NCI-H146 (cell line): ENCODE results near the gene GATA5.

Source experiments
- DNase-seq: peaks from one replicate; lab custom pipeline; 2025; lab: John Stamatoyannopoulos, UW

Gene GATA5

DNA sequence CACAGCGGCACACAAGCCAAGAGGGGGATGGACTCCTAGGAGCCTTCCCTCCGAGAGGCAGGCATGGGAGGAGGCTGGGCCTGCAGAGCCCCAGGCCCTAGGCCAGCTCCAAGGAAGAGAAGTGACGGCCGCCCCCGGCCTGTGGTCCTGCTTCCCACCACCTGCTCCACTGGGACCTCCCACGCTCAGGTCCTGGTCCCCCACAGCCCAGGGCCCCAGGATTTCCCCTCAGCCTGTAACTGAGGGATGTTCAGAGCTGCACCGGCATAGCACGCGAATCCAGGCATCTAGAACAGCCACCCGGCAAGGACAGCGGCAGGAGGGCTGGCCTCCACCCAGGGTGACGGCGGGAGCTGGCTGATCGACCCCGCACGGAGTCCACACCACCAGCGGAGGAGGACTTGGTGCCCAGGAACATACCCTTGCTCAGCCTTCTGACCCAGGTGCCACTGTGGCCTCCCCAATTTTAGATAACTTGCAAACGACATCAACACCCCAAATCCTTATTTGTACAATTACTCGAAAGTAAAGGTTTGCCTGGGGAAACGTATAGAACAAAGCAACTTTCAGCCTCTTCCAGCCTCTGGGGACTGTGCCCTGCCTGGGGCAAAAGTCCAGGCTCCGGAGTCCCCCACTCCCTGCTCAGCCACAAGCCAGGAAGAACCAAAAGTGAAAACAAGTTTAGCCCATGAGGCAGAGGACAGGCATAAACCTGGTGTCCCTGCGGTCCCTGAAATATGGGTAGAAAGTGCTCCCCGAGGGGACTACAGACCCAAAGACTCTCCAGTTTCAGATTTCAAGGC lies 3.5 kb downstream of the GATA5 start:
- no peak for DNase-seq

DNA sequence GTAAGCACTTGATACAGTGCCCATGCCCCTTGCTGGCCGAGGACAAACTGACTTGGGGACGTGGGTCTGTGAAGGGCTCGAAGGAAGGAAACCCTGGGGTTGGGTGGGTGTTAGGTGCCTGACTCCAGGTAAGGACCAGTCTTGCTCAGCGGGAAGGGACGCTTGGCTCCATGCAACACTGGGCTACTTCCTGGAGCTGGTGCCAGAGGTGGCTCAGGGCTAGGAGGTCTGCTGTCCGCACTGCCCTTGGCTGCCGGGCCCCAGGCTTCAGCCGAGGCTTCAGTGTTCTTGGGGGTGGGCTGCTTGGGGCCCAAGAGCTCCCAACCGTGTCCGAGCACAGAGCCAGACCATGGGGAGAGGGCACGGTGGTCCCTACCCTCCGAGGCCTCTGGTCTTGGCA lies 5.3 kb downstream of the GATA5 start:
- no peak for DNase-seq

DNA sequence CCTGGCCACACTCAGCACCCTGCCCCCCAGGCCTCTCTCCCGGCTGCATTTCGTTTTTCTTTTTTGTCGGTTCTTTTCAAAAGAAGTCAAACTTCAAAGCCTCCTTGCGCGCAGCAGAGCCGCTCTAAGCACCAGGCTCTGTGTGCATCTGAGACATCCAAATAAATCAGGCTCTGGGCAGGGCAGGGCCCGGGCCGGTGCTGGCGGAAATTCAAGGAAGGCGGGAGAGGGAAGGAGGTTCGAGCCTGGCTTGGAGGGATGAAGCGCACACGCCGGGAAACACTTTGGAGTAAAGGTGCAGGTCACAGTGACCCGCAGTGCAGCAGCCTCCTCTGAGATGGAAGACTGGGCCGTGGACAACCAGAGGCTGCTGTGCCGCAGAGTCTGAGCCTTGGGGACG lies 5.8 kb downstream of the GATA5 start:
- no peak for DNase-seq

DNA sequence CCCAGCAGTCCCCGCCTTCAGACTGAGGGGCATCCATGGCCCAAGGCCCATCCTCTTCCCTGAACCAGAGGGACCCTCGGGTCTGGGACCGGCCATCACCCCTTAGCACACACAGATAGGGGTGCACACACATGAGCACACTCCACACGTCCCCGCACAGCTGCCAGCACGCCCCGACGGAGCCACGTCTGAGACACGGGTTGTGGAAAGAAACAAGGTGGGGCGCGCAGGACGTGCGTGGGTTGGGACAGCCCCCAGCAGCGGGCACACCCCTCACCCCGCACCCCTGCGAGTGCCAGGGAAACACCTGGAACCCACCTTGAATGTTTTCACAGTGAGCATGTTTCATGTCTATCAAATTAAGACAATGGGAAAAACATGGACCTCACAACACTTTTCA lies 6.4 kb downstream of the GATA5 start:
- no peak for DNase-seq

DNA sequence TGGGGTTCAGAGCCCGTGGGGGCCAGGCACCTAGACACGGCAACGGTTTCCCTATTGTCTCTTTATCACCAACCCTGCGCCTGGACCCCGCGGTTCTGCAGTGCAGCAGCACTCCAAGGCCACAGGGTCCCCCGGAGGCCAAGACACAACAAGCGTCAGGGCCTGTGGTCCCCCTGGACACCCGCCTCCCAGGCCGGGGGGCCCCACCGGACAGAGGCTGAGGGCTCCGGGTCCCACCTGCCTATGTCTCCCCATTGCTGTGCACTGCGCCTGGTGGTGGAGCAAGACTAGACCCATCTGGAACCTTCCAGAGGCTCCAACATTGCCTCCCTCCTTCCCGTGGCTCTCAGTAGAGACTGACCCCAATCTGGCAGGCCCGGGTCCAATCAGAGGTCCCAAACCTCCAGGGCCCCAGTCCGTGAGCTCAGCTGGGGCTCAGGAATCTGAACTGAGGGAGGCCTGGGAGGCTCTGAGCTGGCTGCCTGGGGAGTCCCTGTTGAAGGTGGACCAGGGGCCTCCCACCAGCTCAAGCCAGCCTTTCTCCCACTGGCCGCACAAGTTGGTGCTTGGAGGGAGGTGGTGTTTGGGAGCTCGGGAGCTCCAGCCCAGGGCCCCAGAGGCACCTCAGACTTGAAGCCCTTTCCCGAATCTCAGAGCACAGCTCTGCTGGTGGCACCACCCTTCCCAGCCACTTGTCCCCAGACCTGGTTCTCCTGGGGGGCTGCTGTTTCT lies 8.8 kb downstream of the GATA5 start:
- no peak for DNase-seq

DNA sequence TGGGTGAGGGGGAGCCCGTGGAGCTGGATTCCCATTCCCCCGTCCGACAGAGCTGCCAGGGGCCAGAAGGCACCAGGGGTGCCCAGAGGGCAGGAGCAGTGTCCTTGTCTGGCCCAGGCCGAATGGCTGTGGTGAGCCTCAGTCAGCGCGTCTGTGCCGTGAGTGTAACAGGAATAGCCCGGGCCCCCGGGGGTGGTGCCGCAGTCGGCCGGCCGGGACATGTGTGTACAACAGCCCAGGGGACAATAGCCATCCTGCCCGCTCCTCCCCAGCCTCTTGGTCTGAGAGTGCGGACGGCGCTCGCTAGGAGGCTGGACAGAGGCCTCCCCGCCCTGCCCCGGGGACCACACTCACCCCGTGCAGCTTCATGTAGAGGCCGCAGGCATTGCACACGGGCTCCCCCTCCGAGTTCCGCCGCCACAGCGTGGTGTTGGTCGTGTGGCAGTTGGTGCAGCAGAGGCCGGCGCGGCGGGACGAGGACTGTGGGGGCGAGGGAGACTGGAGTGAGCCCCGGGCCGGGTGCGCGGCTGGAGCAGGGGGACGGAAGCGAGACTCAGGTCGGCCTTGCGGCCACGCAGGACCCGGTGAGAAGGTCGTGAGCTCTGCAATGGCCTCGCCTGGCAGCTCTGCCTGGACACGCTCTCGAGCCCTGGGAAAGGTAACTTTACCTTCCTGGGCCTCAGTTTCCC lies 9.6 kb downstream of the GATA5 start:
- DNase-seq: no peak

DNA sequence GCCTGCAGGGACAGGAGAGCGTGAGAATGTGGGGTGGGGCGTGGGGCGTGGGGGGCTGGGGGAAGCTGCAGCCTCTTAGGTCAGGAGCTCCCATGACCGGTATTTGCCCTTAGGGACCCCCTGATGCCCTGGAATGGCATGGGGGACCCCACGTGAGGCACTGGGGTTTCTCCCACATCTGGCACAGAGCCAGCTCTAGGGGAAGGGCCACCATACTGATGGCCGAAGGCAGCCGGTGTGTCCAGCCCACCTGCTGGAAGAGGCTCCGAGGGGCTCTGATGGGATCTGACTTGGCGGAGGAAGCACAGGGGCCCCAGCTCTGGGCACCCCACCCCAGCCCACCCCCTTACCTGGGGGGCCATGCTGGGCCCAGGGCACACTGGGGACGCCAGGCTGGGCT lies 10.8 kb downstream of the GATA5 start:
- no peak for DNase-seq

DNA sequence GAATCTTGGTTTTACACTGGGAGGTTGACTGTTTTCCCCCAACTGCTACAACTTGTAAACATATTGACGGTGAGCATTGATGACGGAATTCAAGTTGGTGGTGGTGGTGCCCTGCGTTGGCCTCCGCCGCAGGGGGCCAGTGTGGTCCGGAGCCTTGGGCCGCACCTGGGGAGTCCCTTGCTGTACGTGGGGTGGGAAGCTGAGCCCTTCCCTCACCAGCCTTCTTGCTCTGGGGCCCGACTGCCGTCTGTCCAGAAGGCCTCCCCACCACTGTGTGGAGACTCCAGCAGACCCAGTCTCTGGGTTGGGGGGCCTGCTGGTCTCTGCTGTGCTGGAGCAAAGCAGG lies 11.4 kb downstream of the GATA5 start:
- DNase-seq: no peak

DNA sequence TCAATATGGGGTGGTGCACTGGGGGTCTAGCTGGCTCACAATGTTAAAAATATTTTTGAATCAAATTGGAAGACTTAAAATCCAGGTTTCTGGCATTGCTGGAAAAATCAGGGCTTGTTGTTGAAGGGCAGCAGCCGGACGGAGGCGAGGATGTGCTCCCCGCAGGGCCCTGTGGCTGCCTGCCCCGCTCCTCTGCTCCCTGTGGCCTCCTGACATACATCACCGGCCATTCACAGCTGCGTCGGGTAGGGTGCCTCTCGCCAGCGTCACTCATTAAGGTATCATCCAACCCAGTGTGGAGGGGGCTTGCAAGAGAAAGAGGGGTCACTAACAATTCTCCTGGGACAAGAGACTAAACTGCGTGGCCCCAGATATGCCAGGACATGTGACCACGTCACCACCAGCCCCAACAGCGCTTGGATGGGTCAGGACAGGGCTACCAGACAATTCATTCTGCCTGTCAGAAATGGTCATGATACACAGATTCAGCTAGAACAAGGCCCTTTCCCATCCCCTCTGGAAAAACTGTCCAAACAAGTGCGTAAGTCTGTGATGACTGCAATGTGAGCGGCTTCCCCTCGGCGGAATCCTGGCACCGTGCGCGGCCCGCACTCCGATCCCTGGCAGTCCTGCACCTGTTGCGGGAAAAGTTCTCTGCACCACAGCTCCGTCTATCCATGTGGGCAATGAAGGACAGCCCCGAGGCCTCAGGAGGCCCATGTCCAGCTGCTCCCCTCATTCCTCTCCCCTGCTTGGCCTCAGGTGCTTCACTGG lies 12.0 kb downstream of the GATA5 start:
- DNase-seq: no peak

DNA sequence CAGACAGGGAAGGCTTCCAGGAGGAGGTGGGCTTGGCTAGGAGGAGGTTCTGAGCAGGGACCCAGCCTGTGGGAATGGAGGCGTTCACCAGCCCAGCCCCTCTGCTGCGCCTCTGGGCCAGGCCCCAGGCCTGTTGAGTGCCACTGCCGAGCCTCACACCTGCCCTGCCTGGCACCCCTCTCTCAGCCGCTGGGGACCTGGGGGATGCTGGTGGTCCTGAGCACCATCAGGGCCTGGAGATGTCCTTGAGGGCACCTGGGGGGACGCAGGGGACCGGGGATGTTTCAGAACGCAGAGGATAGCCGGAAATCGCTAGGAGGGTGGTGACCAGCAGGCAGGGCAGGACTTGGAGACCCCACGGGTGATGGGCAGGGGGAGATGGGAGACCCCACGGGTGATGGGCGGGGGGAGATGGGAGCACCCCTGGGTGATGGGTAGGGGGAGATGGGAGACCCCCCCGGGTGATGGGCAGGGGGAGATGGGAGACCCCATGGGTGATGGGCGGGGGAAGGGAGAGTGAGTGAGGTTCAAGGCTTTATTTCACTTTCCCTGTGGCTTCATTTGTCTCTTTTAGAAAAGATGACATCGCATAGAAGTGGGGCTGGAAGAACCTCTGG lies 12.7 kb downstream of the GATA5 start:
- no peak for DNase-seq

DNA sequence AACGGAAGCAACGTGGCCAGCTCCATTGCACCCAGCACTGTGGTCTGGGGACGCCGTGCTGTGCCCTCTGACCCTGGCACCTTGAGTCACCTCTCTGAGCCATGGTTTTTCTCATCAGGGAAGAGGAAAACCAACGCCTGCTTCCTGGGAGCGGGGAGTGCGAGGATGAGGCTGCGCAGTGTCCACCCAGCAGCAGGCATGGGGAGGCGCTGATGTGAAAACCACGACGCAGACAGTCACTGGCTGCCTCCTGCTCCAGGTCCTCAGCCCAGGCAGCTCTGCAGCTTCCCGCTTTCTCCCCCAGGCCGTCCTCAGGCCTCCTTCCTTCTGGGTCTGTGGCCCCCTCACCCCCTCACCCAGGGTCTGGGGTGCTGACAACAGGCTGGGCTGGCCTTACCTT lies 14.0 kb downstream of the GATA5 start:
- DNase-seq: no peak

DNA sequence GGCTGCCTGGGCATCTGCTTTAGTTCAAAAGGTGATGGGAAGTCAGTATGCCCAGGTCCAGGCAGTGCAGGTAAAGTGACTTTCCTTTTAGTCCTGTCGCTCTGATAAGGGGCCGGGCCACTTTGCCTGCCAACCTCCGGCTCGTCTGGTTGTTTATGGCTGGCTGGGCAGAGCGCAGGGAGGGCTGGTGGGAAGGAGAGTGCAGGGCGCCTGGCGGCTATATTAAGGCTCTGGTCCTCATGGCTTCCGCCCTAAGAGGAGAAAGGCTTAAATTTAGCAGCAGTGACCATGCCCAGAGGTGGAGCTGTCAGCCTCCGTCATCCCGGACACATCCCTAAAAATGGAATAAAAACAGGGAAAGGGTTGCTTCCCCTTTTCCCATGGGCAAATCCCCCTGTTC lies 14.6 kb downstream of the GATA5 start:
- DNase-seq: no peak

DNA sequence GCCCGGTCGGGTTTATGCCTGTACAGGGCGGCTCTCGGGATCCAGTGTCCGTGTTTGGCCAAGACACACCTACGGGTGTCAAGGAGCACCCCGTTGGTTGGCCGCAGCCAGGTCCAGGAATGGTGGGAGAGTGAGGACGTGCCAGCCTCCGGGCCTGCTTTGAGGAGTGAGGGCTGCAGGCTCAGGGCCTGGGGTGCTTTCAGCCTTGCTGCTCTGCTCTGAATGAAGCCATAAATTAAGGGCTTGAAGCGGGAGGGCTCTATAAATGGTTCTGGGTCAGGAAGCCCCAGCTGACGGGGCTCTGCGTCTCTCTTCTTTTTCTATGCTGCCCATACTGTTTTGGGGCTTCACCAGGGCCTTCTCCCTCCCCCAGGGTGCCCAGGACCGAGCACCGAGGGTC lies 15.1 kb downstream of the GATA5 start:
- DNase-seq: no peak

DNA sequence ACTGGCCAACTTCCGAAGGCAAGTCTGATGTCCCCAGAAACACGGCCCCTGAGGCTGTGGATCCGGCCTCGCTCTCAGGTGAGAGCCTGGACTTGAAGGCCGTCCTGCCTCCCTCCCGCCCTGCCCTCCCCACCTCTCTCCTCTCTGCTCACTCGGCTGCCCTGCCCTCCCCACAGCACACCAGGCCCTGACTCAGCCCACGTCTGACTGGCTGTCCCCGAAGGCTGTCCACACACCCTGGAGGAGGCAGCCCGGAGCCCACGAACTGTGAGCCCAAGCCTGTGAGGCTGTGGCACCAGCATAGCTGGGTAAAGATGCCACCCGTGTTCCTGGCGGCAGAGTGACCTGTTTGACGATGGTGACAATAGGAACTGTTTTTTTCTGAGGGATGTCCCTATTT lies 16.3 kb downstream of the GATA5 start:
- no peak for DNase-seq

DNA sequence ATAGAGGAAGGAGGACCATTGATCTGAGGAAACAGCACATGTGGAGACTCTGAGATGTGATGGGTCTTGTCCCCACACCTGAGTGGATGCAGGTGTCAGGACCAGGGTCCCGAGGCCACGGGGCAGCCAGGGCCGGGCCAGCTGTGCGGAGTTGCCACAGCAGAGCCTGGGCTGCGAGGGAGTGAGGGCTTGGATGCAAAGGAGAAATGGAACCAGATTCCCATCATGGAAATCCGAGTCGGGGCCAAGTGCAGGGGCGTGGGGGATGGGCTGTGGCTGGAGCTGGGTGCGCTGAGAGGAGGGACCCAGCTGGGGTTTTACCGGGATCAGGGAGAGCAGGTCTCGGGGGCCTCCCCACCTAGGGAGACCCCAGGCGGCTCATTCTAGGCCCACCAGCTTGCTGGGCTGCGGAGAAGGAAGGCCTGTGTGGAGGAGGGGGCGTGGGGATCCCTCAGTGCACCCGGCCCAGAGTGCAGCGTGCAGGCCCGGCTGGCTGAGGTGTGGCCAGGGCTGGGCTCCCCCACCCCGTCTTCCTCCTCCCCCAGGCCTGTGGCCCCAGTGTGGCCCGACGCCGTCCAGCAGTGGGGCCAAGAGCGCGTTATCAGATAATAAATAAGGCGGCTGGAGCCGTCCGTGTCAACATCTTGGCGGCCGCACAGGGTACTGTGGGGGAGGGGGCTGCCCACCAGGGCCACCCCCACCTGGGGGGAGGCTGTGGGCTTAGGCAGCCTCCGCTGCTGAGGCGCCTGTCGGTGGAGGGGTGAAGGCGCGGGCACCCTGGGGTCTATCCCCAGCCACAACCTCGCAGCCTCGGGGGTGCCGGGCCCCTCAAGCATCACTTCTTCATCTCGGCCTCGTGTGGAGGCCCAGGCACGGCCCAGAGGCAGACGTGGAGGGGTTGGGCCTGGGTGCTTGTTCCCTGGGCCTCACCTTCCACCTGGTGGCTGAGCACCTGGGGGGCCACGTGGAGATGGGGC lies 17.2 kb downstream of the GATA5 start:
- DNase-seq: no peak

DNA sequence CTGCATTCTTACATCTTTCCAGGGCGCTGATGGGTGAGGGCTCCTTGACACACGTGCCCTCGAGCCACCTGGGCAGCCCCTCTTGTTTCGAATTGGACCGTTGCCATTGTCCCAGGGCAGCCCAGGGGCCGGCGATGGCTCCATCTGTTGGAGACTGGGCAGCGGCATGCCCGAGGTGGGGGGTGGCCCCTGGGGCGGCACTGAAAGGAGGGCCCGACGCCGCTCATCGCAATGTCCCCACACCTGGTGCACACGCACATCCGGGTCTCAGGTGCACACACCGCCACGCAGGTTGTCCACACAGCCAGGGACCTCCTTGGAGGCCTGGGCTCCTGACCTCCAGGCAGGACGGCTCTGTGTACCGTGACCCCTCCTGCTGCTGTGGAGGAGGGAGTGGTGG lies 18.0 kb downstream of the GATA5 start:
- no peak for DNase-seq

DNA sequence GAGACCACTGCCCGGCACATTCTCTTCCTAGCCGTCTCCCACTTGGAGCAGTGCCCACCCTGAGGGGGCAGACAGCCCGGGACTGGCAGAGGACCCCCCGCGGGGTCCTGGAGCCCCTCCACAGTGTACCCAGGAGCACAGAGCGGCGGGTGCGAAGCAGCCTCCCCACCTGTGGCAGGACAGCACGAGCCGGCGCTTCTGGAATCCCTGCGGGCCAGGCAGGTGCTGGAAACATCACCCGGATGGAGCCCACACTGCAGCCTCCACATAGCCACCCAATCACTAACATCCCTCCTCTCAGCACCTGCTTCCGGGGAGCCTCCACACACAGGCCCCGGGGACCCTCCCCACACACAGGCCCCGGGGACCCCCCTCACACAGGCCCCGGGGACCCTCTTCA lies 18.7 kb downstream of the GATA5 start:
- DNase-seq: no peak

DNA sequence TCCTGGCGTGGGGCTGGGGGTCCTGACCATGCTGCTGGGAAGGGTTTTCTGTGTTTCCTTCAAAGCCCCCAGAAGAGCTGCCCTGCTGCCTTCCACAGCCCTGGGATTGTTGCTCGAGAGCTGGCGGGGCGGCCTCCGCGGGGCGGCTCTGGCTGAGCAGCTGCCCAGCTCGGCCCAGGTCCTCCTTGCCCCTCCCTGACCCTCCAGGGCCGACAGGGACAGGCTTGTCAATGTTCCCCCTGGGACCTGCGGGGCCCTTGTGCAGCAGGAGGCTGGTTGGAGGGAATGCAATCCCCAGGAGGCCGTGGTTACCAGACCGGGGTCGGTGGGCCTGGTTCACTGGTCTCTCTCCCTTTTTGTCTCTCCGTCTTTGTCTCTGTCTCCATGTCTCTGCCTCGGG lies 19.9 kb downstream of the GATA5 start:
- DNase-seq: no peak

DNA sequence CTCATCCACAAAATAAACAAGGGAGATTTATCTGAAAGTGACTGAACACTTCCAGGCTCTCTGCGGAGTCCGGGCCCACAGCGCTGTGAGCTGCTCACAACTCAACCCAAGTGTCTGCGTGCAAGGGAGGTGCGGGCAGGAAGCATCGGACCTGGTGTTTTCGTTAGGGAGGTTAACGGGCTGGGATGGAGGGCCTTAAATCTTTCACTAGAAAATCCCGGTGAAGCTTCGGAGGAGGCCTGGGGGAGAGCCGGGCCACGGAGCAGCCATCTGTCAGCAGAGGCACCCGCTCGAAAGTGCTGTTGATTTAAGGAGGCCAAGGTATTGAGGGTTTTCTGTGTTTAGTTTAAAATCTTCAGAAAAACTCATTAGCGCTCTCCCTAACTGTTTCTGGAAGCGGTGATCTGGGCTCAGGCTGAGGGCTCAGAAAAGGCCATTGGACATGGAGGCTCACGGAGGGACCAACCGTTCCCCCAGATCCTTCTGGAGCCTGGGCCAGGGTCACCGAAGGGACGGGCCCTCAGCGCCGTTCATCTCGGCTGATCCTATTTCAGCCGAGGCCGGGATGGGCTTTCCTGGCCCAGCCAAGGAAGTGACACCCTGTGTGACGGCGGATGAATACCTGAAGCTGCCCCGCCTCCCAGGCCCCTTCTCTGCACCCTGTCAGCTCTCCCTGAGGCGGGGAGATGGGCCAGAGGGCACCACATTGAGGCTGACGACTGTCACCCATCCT lies 20.7 kb downstream of the GATA5 start:
- DNase-seq: no peak

DNA sequence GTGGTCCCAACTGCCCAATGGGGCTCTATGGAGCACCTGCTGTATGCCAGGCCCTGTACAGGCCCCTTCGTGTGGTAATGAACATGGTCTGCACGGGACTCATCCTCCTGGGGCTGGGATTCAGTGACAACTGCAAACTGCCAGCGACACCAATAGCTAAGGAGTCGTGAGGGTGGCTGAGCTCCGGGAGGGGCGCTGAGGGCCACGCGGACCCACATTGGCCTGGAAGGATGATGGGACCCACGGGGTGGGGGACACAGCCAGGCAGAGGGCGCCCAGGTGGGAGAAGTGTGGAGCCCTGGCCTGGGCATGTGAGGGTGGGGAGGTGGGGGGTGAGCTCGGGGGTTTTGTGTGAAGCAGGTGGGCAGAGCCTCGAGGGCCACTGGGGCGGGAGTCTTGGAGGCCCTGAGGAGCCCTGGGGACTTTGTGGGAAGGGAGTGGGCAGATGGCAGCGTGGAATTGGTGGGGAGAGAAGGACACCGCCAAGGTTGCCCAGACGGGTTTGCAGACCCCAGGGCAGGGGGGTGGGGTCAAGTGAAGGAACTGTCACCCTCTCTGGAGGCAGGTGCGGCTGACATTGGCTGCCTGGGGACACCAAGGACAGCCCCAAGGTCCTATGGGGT lies 22.5 kb downstream of the GATA5 start:
- no peak for DNase-seq
